Islet precursor cell (in vitro differentiated cells): ENCODE measurements around the gene ACADSB.

ENCODE experiments used
- DNase-seq: peaks from one replicate; pipeline ENCODE4 v3.0.0-alpha.2; 2018

Gene ACADSB

DNA sequence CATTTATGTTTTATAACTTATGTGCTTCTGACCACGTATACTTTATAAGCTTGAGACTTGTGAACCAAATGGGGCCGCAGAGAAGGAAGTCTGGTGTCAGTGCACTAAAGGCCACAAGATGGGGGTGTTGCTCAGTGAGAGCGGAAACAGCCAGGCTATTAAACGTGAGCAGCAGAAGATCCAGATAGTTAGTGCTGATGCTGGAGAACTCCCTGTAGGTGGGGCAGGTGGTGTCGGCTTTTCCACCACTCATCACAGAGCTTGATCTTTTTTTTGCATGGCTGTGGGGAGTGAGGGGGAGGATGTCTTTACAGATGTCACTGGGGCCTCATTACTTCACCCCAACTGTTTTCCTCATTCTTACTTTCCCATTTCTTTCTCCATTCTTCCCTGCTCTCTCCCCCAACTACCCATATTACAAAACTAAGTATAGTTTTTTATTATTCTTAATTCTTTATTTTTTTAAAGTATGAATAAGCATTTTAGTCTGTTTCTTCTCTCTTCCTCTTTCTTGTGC, 34.7 kb downstream of the ACADSB start:
- peak; percentile 83 for DNase-seq

DNA sequence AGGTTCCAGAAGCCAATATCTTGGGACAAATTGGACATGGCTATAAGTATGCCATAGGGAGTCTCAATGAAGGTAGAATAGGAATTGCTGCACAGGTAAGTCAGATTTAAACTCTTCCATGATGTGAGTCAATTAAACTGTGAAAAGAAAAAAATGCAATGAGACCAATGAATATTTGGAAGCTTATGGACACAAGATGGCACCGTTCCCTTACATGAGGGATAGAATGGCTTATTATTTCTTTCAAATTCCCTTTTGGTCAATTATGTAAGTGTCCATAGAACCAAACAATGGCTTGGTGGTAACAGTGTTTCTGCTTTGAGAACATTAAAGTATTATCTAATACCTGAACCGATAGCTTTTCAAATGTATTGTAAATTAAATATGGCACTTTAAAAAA, 35.6 kb downstream of the ACADSB start:
- no peak for DNase-seq

DNA sequence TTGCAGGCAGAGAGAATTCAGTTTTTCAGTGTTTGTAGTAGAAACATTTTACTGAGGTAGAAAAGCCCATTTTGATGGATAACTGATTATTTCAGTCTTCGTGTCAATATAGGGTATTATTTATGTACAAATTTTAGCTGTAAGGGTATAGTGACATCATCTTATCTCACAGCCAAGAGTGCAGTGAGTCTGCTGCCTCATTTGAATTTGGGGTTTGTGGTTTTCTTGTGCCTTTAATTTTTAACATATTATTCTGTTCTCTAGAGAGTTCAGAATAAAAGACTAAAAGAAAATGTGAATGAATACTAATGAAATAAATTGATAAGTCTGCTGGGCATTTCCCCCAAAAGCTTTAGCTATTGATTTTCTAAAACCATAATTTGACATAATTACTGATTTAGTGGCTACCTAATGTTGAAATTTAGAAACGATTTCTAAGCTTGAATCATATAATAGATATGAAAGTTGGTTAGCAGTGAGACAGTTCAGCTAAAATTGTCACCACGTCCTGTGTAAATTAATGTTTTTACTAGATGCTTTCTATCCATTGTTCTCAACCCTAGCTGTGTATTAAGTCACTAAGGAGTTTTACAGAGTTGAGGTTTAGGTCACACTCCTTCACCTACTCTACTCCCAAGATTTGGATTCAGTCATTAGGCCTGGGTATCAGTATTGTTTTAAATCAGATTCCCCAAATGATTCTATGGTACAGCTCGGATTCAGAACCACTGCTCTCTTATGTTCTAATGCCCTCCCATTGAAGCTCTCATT, 37.3 kb downstream of the ACADSB start:
- DNase-seq = no peak

DNA sequence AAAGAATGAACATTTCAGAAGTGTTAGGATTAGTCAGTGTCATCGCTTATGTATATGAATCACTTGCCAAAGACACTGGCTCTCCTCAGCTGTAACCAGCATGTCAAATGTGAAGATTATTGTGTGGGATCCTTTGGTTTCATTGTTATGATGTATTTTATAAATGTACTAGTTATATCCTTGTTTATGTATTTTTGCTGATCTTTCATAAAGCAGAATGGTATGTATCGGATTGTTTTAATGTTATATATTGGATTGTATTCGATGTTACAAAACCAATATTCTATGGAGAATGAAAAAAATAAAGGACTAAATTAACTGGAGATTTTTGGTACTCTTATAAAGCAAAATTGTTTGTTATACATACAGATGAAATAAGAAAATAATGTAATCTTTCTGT, 49.2 kb downstream of the ACADSB start:
- no peak for DNase-seq

DNA sequence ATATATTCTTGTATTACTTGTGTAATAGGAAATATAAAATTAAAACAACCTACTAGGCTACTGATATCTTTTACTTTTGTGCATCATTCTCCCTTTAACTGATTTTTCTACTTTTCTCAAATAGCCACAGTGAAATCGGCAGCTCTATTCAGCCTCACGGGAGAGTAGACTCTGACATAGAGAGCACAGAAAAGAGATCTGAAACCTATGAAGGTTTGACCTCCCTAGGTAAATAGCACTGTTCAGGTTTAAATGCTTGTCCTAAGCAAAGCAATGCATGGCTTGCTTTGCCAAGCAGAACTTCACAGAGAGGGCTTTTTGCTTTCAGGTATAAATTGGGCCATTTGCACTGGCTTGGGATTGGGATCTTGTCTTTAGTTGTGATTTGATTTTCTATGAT, 53.1 kb downstream of the ACADSB start:
- no peak for DNase-seq

DNA sequence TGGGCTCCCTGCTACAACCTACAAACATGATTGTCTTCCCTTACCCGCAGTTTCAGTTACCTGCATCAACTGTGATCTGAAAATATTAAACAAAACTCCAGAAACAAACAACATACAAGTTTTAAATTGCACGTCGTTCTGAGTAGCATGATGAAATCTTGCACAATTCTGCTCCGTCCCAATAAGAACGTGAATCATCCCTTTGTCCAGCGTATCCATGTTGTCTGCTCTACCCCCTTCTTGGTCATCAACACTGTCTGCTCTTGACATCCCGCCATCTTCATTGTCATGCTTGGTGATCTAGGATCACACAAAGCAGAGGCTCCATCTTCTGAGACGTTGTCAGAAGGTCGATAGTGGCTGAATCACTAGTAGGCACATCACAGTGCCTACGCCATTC, 53.9 kb downstream of the ACADSB start:
- no peak for DNase-seq

DNA sequence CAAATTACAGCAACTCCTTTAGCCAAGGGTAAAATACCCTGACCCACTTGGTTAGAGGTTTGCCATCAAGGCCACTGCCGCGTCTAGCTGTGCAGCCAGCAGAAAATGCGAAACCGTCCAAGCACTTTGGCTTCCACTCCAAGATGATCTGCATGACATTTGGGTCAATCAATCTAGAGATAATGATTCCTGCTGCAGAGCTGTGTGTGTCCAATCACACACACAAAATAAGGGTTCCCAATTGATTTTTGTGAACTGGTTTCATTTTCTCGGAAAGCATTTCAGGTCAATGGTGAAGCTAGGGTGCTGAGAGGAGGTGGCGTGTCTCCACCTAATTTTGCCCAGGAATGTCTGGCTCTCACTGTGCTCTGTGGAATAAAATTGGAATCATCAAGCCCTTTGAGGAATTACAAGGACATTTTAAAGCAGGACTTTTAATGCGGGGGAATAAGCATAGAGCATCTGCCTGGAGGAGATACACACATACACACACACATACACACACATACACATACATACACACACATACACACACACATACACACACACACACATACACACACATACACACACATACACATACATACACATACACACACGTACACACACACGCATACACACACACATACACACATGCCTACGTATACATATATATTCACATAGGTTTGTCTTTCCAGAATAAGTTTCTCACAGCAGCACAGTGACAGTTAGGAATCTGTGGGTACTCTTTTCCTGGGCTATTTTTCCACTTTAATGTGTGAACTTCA, 59.5 kb downstream of the ACADSB start:
- no peak for DNase-seq

DNA sequence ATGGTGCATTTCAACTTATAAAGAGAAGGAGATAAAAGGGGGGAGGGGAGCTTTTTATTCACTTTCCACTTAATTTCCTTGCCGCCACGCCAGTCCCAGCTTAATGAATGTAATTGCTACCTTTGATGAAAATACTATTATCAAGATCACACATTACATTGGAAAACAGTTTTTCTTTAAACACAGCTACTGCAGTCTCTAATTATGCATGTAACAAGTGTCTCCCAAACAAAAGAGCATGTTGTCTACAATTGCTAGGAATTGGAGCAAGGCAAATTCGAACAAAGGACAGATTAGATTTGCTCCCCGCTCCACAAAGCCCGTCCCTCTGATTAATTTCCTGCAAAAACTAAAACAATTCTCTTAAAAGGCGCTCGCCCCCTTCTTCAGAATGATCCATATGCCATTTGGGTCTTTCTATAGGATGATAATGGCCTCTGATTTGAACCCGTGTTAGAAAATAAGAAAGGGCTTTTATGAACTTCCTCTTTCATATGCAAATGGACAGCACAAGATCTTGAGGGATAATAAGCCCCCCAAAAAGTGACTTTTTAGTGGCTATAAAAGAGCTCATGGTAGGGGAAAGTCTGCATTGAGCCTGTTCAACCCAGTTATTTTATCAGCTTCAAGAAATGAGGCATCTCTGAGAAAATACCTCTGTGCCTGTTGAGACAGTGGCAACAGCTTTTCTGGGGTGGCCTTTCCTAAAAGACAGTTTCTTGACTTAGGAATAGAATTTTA, 60.6 kb downstream of the ACADSB start:
- DNase-seq = no peak

DNA sequence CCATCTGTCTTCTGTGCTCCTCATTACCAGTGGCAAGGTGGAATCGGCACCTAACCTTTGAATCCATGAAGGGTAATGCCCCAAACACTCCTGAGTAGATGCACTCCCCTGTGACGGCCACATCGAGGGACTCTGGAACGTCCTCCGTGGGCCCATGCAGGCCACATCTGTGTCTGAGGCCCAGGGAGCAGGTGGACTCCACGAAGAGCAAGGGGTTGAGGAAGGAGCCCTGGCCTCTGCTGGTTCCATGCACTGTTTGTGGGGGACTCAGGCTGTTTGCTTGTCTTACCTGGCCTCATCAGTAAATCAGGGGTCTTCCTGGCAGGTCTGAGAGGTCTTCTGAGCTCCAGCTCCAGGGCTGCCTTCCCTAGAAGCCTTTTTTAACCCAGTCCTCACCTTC, 64.4 kb downstream of the ACADSB start:
- no peak for DNase-seq

DNA sequence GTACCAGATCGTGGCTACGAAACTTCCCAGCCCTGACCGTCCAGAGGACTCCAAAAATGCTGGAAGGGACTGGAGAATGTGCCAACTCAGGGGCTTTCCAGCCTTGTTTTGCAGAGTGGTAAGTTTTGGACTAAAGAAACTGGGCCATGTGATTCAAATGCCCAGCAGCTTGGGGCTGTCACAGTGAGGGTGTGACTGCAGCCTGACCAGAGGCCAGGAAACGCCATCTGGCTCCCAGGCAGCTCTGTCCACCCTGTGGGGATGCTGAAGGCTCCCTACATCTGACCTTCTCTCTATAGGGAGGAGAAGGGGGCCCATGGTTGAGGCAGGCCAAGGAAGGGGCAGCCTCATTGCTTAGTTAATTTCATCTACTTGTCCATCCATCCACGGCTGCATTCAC, 65.4 kb downstream of the ACADSB start:
- no peak for DNase-seq

DNA sequence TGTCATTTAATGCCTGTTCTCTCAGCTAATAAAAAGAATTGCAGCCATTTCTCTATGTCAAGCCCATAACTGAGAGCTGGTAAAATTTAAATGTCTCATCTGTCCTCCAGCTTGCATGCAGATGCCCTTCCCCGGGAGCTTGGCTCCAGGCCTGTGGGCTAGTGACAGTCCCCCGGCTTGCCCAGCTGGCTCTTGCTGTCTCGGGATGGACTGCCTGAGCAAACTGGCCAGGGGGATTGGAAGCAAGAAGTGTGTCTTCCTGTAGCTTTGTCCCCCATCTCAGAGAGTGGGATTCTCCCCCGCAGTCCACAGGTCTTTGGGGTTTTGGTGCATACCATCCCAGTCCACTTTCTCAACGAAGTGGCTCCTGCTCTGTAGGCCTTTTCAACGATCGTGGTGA, 73.1 kb downstream of the ACADSB start:
- no peak for DNase-seq

DNA sequence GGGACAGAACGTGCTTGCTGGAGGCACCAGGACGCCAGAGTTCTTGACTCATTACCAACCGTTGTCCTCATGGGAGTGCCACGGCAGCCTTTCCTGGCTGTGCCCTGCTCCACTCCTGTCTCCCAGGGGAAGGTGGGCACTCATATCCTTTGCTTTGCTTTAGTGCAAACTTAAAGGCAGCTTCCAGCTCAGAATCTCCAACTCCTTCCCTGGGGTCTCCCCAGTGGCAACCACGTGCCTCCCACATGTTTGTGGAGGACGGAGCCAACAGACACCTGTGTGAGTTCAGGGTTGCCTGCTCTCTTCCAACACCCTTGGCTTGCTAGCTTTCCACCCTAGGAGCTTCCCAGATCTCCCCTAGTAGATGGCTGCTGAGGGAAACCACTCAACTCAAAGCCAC, 75.0 kb downstream of the ACADSB start:
- no peak for DNase-seq

DNA sequence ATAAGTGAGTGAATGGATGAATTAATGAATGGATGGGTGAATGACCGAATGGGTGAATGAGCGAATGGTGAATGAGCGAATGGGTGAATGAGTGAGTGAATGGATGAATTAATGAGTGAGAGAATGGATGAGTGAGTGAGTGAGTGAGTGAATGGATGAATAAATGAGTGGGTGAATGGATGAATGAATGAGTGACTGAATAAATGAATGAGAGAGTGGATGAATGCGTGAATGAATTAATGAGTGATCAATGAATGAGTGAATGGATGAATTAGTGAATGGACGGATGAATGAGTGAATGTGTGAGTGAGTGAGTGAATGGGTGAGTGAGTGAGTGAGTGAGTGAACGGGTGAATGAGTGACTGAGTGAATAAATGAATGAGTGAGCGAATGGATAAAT, 77.5 kb downstream of the ACADSB start:
- no peak for DNase-seq

DNA sequence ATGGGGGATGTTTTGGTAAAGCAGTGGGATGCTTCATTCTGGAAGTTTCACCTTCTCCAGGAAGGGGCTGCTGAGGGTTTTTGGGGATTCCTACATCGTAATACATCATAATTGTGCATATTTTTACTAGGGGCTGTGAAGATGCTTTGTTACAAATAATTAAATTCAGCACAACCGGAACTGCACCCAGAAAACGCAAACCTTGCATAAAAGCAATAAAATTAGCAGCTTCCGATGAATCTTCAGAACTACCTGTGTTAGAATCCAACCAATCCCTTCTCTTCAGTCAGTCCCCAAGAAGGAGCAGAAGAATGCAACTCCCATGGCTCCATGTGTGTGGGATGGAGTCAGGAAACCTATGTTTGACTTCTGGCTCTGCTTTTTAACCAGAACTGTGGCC, 78.5 kb downstream of the ACADSB start:
- DNase-seq = no peak

DNA sequence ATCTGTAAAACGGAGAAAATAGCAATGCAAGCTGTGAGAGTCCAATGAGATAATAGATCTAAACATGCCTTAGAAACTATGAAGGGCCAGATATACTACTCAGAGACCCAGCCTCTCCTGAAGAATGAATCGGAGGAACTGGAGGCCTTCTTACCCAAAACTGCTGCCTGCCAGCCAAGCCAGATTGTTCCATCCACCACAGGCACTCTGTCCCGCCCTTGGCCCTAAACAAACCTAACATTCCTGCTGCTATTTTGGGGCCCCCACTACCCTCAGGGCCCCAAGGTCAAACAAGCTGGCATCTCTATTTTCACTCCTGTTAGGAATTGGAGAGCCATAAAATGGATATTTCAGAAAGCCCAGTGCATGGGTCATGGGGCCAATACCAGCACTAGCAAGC, 79.0 kb downstream of the ACADSB start:
- DNase-seq = no peak

DNA sequence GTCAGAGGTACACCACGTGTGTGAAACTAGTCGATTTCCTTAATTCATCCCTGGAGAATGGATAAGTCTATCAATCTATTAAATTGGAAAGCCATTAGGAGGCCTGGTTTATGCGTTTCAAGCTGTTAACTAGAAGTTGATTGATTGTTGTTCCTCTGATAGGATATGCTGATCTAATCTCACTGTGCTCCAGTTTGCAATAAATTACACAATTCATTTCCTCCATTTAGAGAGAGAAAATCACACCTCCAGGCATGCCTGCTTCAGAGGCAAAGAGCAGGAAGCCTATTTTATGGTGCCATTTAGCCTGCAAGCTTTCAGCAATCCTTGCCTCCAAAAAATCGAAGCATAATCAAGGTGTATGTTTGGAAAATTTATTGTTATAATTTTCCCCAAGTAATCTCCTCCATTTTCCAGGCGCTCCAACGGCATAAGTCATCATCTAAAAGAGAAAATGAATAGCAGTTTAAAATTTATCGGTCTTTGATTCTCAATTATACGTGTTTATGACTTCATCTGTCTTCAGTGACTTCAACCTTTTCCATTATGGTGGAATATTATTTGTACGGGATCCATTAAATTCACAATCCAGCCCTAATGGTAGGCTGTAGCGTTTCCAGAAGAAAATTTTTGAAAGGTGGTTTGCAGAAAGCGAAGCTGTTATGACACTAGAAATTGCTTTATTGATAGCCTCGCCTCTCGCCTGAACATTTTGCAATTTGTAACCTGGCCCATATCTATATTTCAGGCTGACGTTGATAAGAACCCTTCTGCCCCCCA, 84.0 kb downstream of the ACADSB start:
- DNase-seq = no peak

DNA sequence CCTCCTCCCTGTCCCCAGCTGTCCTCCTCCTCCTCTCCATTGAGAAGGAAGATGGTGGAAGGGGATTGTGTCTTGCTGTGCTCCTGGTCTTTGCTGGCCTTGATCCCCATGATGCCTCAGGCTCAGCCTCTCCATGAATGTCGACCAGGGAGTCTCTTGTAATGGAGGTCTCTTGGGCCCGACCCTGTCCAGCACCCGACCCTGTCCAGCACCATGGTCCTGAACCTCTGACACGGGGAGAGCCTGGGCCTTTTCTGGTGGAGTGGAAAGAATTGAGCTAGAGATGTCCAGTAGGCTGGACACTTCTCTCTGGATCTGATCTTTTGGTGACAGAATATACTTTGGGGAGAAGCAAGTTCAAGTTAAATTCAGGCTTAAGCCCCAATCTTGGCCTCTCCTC, 84.7 kb downstream of the ACADSB start:
- DNase-seq = no peak

DNA sequence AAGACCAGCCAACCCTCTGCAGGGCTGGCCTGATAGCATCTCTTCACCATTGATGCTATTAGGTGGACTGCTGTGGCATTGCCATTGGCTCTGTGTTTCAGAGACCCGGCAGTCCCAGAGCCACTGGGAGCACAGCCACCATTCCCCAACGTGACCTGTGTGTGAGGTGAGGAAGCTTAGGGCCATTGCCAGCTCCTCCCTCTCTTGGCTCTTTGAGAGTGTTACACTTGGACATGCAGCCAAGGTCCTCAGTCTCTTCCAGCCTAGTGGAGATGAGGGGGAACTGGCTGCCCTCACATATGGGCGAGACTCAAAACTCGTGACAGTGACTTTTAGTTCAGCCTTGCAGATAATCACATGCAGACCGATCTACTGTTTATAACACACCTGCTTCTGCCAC, 87.6 kb downstream of the ACADSB start:
- no peak for DNase-seq

DNA sequence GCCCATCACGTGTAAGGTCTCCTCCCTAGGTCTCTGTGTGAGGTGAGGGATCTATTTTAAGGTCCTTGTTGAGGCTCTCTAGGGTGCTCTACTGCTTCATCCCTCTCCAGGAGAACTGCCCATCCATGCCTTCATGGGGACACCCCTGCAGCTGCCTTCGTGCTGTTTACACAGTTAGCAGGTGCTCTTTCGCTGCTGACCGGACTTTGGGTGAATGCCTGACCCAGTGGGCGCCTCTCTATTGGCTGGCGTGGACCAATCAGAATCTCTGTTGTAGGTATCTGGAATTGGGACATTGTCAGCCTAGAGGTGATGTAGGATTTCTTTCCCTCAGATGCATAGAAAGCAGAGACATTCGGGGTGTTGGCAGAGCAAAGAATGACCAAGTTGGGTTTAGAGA, 88.2 kb downstream of the ACADSB start:
- DNase-seq = no peak

DNA sequence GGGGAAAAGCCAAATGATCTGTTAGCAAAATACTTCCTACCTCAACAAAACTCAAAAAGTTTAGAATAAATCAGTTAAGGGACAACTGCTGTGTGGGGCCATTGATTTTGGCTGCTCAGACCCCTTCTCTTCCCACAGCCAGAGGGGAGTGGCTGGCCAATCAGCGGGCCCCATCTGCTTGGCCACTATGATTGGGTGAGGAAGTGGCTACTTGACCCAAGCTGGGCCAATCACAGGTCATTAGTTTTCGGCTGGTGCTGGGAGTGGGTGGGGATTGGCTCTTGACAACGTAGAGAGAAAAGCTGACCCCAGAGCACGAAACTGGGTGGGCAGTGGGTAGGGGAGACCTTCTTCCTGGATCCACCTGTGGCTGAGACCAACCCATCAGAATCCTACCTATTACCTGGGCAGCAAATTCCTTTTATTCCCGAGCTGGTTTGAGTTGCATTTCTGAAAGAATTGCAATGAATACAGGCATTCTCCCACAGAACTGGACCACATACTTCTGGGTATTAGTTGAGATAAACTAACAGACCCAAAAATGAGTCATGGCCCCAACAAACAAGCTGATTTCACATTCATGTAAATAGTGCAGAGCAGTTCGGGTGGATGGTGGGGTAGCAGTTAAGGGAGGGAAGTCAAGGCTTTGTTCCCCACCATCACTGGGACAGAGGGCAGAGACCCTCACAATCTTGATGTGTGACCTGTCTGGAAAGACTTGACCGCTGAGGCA, 91.4 kb downstream of the ACADSB start:
- DNase-seq = no peak

DNA sequence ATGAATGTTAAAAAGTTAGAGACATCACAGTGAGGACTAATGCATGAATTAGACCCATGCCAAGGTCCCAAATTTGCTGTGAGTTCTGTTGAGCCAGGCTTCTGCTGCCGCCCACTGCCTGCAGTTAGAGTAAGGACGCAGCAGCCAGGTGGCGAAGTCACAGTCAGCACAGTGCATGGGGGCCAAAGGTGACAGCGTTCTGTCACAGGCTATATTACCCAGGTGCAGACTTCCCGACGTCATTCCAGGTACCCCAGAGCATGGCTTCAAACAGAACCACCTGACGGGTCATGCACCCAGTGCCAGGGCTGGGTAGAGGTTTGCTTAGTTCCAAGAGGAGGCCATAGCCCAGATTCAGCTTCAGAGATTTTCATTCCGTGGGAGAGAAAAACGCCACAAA, 93.1 kb downstream of the ACADSB start:
- DNase-seq = no peak

DNA sequence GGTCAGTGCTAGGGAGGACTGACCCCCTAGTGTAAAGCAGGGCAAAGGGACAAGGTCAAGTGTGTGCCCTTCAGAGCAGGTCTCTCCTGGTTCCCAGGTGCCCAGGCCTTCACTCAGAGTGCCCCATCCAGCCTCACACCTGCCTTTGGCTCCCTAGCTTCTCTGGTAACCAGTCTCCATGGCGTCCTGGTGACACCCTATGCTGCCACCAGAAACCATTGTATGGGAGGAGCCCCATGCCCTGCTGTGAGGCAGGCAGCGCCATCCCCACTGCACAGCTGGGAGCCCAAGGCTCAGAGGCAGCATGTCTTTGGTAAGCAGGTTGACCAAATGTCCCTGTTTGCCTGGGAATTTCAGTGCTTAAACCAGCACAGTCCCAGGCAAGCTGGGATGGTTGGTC, 93.9 kb downstream of the ACADSB start:
- no peak for DNase-seq
